Right hindlimb (tissue), 1 donor: ENCODE data around the gene DAPK1.
A peak's percentile ranks its signal among the peaks of the same experiment; 100 is the strongest.

Experiments used
- DNase-seq: peaks from one replicate; pipeline ENCODE4 v3.0.0-alpha.2; 2018

The DAPK1 gene

GRCh38 chr9:87596862-87597261 lies 99.2 kb downstream of the DAPK1 start:
- peak; percentile 61 for DNase-seq

GRCh38 chr9:87597710-87598443 lies 100.2 kb downstream of the DAPK1 start:
- DNase-seq, result no peak

DNA sequence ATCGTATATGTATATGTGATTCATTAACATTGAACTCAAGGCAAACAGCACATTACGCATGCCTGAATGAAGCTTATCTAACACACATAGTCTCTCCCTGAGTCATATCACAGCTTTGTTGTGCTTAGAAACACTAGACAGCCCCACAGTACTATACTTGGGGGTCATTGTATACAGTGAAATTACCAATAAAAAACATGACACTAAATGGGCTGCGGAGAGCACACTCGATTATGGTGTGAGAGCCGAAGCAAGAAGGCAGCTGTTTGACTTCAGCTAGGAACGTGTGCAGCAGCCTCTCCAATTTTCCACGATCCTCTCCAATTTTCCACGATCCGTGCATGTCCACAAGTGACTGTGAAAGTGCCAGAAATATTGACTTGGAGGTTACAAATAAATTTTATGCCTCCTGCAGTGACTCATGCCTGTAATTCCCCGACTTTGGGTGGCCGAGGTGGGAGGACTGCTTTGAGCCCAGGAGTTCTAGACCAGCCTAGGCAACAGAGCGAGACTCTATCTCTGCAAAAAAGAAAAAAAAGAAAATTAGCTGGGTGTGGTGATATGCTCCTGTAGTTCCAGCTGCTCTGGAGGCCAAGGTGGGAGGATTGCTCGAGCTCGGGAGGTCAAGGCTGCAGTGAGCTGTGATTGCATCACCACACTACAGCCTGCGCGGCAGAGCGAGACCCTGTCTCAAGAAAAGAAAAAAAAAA lies 102.4 kb downstream of the DAPK1 start:
- DNase-seq, result peak; percentile 79

- DNase-seq, result no peak
Measured at GRCh38 chr9:87601176-87601575, 103.5 kb downstream of the DAPK1 start.

- no peak for DNase-seq
Measured at GRCh38 chr9:87601595-87601994, 103.9 kb downstream of the DAPK1 start.

DNA sequence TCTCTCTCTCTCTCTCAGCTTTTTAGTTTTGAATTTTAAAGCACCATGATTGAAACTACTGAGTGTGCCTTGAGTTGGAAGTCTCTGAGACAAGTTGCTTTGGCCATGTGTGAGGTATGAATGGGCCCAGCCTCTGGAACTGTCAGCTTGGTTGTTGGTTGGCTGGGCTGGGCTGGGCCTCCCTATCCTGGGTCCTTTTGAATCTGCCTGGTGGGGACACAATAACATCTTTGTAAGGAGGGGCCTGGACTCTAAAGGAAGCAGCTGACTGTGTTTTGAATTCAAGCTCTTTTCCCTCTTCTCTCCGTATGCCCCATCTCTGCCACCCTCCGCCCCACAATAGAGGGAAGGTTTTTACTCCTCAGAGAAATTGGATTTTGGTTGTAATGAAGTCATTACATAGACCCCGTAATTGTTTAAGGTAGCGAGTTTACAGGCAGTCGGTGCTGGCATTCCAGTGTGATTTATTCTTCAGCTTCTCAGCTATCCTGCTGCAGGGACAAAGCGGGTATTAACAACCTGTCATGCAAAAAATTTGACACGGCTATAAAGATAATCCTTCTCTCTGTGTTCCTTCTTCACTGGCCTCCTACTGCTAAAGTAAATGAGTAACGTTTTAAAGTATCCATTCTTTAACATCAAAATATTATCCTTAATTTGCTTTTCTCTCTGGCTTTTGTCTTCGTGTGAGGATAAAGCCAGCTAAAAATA lies 105.4 kb downstream of the DAPK1 start:
- no peak for DNase-seq

DNA sequence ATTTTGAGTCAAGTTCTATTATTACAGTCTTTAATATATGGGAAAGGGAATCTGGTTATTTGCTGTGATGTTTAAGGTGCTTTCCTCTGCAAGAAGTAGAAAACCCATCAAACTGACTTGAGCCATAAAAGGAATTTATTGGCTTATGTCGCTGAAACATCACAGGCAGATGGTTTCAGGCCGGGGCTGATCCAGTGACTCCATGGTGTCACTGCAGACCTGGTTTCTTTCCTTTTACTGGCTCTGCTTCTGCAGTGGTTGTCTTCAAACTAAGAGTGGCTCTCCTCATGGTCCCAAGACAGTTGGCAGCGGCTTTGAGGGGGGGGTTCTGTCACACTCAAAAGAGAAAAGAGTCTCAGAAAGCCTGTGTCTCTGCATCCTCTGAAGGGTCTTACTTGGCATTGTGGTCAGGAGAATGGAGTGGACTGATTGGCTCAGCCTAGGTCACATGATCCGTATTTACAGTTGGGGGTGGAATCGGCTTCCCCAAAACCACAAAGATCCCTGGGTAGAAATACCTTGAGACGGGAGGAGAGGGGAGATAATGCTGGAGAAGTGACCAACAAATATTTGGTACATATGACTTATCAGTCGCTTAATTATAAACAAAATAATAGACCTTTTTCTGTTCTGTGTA lies 106.3 kb downstream of the DAPK1 start:
- DNase-seq, result no peak

DNA sequence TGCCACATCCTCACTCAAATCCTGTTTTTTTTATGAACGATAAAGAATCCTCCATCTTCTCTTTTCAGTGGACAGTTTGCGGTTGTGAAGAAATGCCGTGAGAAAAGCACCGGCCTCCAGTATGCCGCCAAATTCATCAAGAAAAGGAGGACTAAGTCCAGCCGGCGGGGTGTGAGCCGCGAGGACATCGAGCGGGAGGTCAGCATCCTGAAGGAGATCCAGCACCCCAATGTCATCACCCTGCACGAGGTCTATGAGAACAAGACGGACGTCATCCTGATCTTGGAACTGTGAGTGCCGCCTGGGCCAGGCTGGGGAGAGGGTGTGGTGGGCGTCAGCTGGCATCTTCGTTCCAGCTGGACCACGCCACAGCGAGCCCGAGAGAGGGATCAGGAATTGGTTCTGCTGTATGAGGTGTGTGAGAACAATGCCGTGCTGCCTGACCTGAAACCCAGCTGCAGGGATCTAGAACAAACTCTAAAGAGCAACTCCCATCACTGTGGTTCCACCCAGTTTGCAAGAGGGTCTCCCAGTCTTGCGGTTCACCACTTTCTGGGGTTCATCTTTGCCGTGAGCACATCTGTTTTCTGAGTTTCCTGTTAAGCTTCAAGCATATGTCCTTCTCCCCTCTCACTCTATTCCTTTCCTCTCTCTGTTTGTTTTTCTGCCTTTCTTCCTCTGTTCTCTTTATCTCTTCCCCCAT lies 107.4 kb downstream of the DAPK1 start:
- no peak for DNase-seq

GRCh38 chr9:87605676-87606075 lies 108.0 kb downstream of the DAPK1 start:
- no peak for DNase-seq

DNA sequence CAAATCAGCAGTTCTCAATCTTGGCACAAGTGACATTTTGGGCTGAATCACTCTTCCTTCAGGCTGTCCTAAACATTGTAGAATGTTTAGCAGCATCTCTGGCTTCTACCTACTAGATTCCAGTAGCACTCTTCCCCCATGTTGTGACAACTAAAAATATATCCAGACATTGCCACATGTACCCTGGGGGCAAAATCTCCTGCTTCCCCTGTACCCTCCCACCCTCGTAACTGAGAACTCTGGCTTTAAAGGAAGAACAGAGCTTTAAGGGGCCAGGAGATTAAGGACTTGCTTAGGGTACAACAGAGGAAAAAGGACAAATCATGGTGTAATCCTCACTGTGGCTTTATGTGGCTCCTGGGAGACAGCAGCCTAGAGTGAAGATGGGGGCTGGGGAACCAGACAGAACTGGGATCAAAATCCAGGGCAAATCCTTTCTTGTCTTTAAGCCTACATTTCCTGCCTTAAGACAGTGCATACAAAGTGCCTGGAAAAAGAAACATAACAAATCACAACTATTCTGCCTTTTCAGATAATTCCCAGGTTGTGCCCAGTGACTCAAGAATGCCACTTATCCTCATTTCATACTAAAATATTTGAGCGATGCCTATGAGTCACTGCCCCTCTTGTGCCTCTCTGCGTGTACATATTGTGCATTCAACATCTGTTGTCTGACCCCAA lies 109.3 kb downstream of the DAPK1 start:
- DNase-seq, result no peak

DNA sequence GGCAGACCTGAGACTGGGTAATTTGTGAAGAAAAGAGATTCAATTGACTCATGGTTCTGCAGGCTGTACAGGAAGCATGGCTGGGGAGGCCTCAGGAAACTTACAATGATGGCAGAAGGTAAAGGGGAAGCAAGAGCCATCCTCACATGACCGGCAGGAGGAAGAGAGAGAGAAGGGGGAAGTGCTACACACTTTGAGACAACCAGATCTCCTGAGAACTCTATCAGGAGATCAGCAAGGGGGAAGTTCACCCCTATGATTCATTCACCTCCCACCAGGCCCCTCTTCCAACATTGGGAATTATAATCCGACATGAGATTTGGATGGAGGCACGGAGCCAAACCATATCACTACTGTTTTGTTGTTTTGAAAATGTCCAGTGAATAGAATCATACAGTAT lies 110.2 kb downstream of the DAPK1 start:
- DNase-seq, result no peak

DNA sequence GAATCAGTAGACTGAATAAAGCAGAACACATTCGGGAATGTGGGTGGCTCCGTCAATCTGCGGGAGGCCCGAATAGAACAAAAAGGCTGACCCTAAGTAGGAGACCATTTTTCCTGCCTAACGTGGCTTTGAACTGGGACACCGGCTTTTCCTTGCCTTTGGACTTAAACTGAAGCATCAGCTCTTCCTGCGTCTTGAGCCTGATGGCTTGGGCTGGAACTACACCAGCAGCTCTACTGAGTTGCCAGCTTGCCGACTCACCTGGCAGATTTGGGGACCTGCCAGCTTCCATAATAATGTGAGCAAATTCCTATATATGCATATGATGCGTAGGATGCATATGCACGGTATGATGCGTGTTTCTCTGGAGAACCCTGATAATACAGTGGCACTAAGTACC lies 111.3 kb downstream of the DAPK1 start:
- DNase-seq, result no peak

DNA sequence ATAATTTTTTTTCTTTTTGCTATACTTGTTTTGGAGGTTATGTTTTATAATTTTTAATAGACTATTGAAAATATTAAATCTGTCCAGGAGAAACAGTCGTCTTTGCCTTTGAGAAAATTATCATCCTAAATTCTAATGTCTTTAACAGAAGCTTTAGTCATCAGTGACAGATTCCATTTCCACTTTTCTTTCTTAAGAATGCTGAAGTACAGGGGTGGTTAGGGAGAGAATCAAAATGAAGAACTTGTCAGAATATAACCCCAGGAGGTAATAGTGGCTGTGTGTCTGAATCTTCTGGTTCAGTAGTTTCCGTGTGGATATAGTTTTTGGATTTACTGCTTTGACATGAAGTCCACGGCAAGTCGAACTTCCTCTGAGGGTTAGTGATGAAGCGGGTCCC lies 111.8 kb downstream of the DAPK1 start:
- DNase-seq, result no peak

GRCh38 chr9:87610200-87611155 lies 112.8 kb downstream of the DAPK1 start:
- no peak for DNase-seq

GRCh38 chr9:87611776-87612175 lies 114.1 kb downstream of the DAPK1 start:
- DNase-seq, result no peak

- no peak for DNase-seq
Measured at GRCh38 chr9:87612536-87612935, 114.9 kb downstream of the DAPK1 start.

DNA sequence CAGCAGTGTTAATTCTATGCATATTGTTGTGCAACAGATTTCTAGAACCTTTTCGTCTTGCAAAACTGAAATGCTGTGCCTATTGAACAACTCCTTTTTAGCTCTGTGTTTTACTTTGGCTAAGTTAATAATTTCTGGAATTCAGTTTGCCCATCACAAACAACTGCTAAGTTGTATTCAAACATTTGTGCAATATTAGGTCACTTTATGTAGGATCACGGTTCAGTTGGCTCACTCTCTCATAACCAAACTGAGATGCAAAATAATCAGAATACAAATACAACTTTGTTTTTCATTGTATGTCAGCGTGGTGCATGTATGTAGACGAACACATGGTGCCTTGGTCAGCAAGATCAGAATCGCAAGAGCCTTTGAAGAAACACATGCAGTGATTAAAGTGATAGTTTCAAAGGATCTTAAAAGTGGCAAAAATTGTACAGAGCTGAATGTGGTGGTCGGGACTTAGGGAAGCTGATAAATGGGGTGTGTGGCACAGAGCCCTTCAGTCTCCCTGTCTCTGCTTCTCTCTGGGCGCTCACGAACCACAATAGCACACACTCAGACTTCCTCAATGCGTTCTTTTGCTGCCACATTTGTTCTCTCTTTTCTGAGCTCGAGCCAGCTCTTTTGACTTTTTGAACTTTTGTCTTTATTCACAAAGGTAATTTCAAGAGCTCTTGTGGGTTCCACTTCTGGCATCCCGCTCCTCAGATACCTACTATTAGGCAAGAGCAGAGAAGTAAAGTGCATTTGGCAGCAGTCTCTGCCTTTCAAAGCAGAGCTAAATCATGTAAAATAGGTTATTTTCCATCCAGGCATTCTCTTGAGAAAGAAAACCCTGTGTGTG lies 115.8 kb downstream of the DAPK1 start:
- DNase-seq, result no peak

GRCh38 chr9:87614397-87614796 lies 116.7 kb downstream of the DAPK1 start:
- DNase-seq, result no peak

- DNase-seq, result no peak
Measured at GRCh38 chr9:87615136-87615535, 117.5 kb downstream of the DAPK1 start.

DNA sequence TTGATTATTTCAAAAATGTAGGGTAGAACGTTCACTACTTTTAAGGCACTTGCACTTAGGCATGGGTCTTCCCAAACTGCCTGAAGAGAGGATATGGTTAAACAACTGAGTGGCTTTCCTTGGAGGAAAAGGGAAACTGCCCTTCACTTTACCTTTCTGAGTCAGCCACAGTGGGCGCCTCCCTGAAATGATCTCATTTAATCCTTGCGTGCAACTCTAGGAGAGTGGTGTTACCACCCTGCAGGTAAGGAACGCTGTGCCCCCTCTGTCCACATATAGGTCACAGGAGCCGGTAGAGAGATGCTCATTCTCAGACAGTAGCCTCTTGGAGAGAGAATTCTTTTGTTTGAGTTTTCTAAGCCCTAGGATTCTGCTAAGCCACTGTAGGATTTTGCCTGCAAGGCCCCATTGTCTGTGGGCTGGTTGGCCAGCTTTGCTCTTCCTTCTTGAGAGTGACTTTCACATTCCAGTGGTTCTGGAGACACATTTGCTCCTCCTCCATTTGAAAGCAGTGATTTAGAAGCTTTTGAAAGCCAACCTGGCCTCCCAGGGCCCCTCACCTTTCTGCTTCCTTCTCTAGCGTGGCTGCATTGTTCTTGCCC lies 118.0 kb downstream of the DAPK1 start:
- no peak for DNase-seq
